PC-3 (cell line): Measurements from ENCODE around the gene BBS5. TPM values are rescaled to one million over a fixed set of nuclear protein-coding genes. Genes with fewer than 3 reads are reported as not detected.
"Not testable (repeated sequence)": the region's sequence is repeated elsewhere in the genome, so short reads cannot be mapped to it uniquely, and the experiment has no call there.

Experiments
- ATAC-seq: fragments of 200-7000 bp; cut with Tn5 transposase; 2 replicates; pipeline ENCODE4 v1.9.1; 2020; ENCODE audit warnings: mild to moderate bottlenecking, moderate library complexity
- BruUV-seq: library from RNA; stranded (reverse); fragments of 400-500 nt; replicated peaks from 2 replicates; lab custom pipeline; 2021; lab: Mats Ljungman, UMichigan
- CTCF ChIA-PET: fragments of 300-600 bp; sonication (Branson Sonifier 250); formaldehyde crosslinking; loops from one replicate; lab custom pipeline; 2022; ENCODE audit warnings: antibody characterized with exemption; lab: Charles Lee
- POLR2A ChIA-PET: fragments of 300-600 bp; sonication (Branson Sonifier 250); formaldehyde crosslinking; loops from one replicate; lab custom pipeline; 2022; ENCODE audit warnings: antibody characterized with exemption; ENCODE audit not compliant: unreplicated experiment; lab: Charles Lee
- DNase-seq: peaks from one replicate; pipeline ENCODE4 v3.0.0-alpha.2; 2015
- H2AFZ ChIP-seq: fragments of 300-600 bp; sonication (generic); 2 replicates; pipeline ENCODE4 v1.6.0; 2016; ENCODE audit warnings: antibody characterized with exemption, low read length
- H3F3A ChIP-seq: fragments of 300-600 bp; sonication (generic); one replicate; pipeline ENCODE4 v1.6.0; 2017; ENCODE audit warnings: antibody characterized with exemption, low read length, control low read depth, mild to moderate bottlenecking; ENCODE audit not compliant: unreplicated experiment
- H3K27ac ChIP-seq: fragments of 300-600 bp; sonication (generic); 2 replicates; pipeline ENCODE4 v1.5.1; 2016; ENCODE audit warnings: mild to moderate bottlenecking, low read length
- H3K27me3 ChIP-seq: fragments of 300-600 bp; sonication (generic); 2 replicates; pipeline ENCODE4 v1.6.1; 2016; ENCODE audit warnings: low read length, mixed read lengths
- H3K36me3 ChIP-seq: fragments of 300-600 bp; sonication (generic); 2 replicates; pipeline ENCODE4 v1.6.1; 2016; ENCODE audit warnings: low read depth, mixed run types, low read length, mixed read lengths
- H3K4me1 ChIP-seq: fragments of 300-600 bp; sonication (generic); 2 replicates; pipeline ENCODE4 v1.5.1; 2016; ENCODE audit warnings: low read length; ENCODE audit not compliant: insufficient read depth
- H3K4me2 ChIP-seq: fragments of 300-600 bp; sonication (generic); 2 replicates; pipeline ENCODE4 v1.6.0; 2016; ENCODE audit warnings: low read length
- H3K4me3 ChIP-seq: fragments of 300-600 bp; sonication (generic); 2 replicates; pipeline ENCODE4 v1.5.1; 2016; ENCODE audit warnings: mild to moderate bottlenecking, low read length, mixed read lengths
- H3K79me2 ChIP-seq: fragments of 300-600 bp; sonication (generic); 2 replicates; pipeline ENCODE4 v1.6.1; 2017; ENCODE audit warnings: low read length, mixed read lengths
- H3K9ac ChIP-seq: fragments of 300-600 bp; sonication (generic); 2 replicates; pipeline ENCODE4 v1.6.0; 2016; ENCODE audit warnings: mild to moderate bottlenecking, low read length
- H3K9me2 ChIP-seq: fragments of 300-600 bp; sonication (generic); replicated peaks from 2 replicates; pipeline ENCODE4 v1.6.1; 2016; ENCODE audit warnings: mixed run types, low read length, mixed read lengths
- H3K9me3 ChIP-seq: fragments of 300-600 bp; sonication (generic); 2 replicates; pipeline ENCODE4 v1.6.1; 2016; ENCODE audit warnings: low read length, mixed read lengths
- H4K20me1 ChIP-seq: fragments of 300-600 bp; sonication (generic); 2 replicates; pipeline ENCODE4 v1.6.1; 2016; ENCODE audit warnings: low read length, mixed read lengths
- EZH2 ChIP-seq: fragments of 300-600 bp; sonication (generic); IDR thresholded peaks from one replicate; pipeline ENCODE4 v1.6.1; 2017; ENCODE audit warnings: antibody characterized with exemption, mild to moderate bottlenecking, low read length; ENCODE audit not compliant: unreplicated experiment
- EZH2phosphoT487 ChIP-seq: fragments of 300-600 bp; sonication (generic); IDR thresholded peaks from 2 replicates; pipeline ENCODE4 v1.6.1; 2018; ENCODE audit warnings: mild to moderate bottlenecking, antibody characterized with exemption, low read length, borderline replicate concordance
- intact Hi-C: fragments of 100-400 bp; cut with micrococcal nuclease; formaldehyde crosslinking; loops from 2 replicates; pipeline ENCODE4 v1.9.0; 2023
- total RNA-seq: library from RNA; depleted of rRNA; stranded (reverse); fragments of >200 nt; gene quantifications from 2 replicates; pipeline ENCODE4 v1.2.3, GENCODE V29; 2014
- TF ChIP-seq, protein P1 (sequence below): fragments of 300-600 bp; sonication (generic); conservative IDR thresholded peaks from 2 replicates; pipeline ENCODE4 v1.5.1; 2017; ENCODE audit warnings: antibody characterized with exemption, low read depth, mild to moderate bottlenecking, low read length

BBS5 gene
- total RNA-seq, 1 experiment from 2014 or later: 3.8 TPM

GRCh38 chr2:169512525-169512924 lies 33.2 kb downstream of the BBS5 start:
- Histone ChIP-seq H3K36me3 (no peaks in the 10 kb centered on the region), H3K9me3 (no peaks in the 10 kb centered on the region), H3K79me2 (no peaks in the 10 kb centered on the region), H3K9ac (no peak overlapping the region), H3K4me1 (peaks cover 52% of the 10 kb centered on the region), H3K4me3 (no peak overlapping the region), H3K9me2 (no peaks in the 10 kb centered on the region), H4K20me1 (no peaks in the 10 kb centered on the region), H3K27me3 (no peaks in the 10 kb centered on the region), H3K27ac (peak overlapping the region; percentile 31), H3K4me2 (peak overlapping the region; percentile 49), H3F3A (peaks cover 3% of the 10 kb centered on the region), H2AFZ (no peak overlapping the region)
- ATAC-seq (peak; percentile 55), DNase-seq (peak; percentile 66)
- POLR2A ChIA-PET: no interaction called here
- no TSS peak for BruUV-seq
- TF ChIP-seq EZH2 (no peak), EZH2phosphoT487 (no peak)
- TF ChIP-seq, protein P1, sequence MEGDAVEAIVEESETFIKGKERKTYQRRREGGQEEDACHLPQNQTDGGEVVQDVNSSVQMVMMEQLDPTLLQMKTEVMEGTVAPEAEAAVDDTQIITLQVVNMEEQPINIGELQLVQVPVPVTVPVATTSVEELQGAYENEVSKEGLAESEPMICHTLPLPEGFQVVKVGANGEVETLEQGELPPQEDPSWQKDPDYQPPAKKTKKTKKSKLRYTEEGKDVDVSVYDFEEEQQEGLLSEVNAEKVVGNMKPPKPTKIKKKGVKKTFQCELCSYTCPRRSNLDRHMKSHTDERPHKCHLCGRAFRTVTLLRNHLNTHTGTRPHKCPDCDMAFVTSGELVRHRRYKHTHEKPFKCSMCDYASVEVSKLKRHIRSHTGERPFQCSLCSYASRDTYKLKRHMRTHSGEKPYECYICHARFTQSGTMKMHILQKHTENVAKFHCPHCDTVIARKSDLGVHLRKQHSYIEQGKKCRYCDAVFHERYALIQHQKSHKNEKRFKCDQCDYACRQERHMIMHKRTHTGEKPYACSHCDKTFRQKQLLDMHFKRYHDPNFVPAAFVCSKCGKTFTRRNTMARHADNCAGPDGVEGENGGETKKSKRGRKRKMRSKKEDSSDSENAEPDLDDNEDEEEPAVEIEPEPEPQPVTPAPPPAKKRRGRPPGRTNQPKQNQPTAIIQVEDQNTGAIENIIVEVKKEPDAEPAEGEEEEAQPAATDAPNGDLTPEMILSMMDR: no peak
- intact Hi-C loops: no loop called here
- CTCF ChIA-PET: no interaction called here

DNA sequence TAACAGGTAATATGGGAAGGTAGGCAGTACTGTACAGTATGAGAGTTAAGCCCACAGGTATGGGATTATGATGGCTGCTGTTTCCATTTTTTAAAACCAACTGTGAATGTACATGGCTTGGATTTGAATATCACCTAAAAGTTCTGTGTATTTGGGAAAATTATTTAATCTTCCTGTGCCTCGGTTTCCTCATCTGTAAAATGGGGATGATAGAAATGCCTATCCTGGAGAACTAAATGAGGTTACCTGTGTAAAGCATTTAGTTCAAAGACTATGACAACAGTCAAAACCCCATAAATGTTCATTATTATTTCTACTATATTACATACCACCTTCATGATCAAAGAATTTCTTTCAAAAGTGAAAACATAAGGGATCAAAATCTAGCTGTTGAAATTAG lies 33.8 kb downstream of the BBS5 start:
- Histone ChIP-seq H3K4me1 (peaks cover 48% of the 10 kb centered on the region), H3K9me3 (no peaks in the 10 kb centered on the region), H3K36me3 (no peaks in the 10 kb centered on the region), H3K9me2 (no peaks in the 10 kb centered on the region), H3K27ac (peak overlapping the region; percentile 31), H3K4me2 (peak overlapping the region; percentile 49), H3K9ac (no peak overlapping the region), H3K79me2 (no peaks in the 10 kb centered on the region), H3K4me3 (no peak overlapping the region), H3K27me3 (no peaks in the 10 kb centered on the region), H2AFZ (no peak overlapping the region), H3F3A (peaks cover under 1% of the 10 kb centered on the region), H4K20me1 (no peaks in the 10 kb centered on the region)
- TF ChIP-seq, protein P1: no peak
- no peak for TF ChIP-seq EZH2
- no peak for TF ChIP-seq EZH2phosphoT487
- CTCF ChIA-PET: no interaction called here
- BruUV-seq: no TSS peak
- ATAC-seq (no peak), DNase-seq (no peak)
- intact Hi-C loops: no loop called here
- POLR2A ChIA-PET: no interaction called here

DNA sequence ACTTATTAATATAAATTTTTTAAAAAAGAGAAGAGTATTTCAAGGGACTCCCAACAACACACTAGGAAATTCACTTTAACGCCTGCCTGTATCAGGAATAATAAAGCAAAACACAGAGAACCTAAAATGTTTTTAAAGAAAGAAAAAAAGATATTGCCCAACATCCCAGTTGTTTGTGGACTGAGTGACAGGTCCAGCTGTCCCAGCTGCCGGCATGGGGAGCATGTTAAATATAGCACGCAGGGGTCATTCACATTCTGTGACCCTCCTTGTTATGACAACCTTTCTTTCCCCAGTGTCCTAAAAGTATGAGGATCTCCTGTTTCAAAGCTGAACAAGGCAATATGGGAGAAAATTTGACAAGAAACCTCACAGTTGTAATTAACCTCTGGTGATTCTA lies 34.6 kb downstream of the BBS5 start:
- DNase-seq (no peak), ATAC-seq (no peak)
- no peak overlapping the region for H3K4me3 ChIP-seq
- H3K9me2 ChIP-seq: no peaks in the 10 kb centered on the region
- TF ChIP-seq EZH2phosphoT487 (no peak), EZH2 (no peak)
- TF ChIP-seq, protein P1: no peak
- ChIA-PET CTCF (no interaction called here), POLR2A (no interaction called here)
- no peaks in the 10 kb centered on the region for H3K9me3 ChIP-seq
- H3K36me3 ChIP-seq: no peaks in the 10 kb centered on the region
- no peak overlapping the region for H2AFZ ChIP-seq
- no TSS peak for BruUV-seq
- no peak overlapping the region for H3K9ac ChIP-seq
- intact Hi-C loops: no loop called here
- H3K27me3 ChIP-seq: no peaks in the 10 kb centered on the region
- no peaks in the 10 kb centered on the region for H4K20me1 ChIP-seq
- no peaks in the 10 kb centered on the region for H3K79me2 ChIP-seq
- H3K4me2 ChIP-seq: no peak overlapping the region
- H3F3A ChIP-seq: no peaks in the 10 kb centered on the region
- no peak overlapping the region for H3K27ac ChIP-seq
- H3K4me1 ChIP-seq: peaks cover 42% of the 10 kb centered on the region

GRCh38 chr2:169514758-169515157 lies 35.5 kb downstream of the BBS5 start:
- ATAC-seq, CTCF ChIA-PET, H3K79me2 ChIP-seq, H4K20me1 ChIP-seq, H3K9me3 ChIP-seq, DNase-seq, H3K4me2 ChIP-seq, H3K4me3 ChIP-seq, intact Hi-C loops, H3K27ac ChIP-seq, H3F3A ChIP-seq, H3K9ac ChIP-seq, H3K27me3 ChIP-seq, BruUV-seq, H3K9me2 ChIP-seq, POLR2A ChIA-PET, H3K36me3 ChIP-seq, H2AFZ ChIP-seq: not testable (repeated sequence)
- peaks cover 37% of the 10 kb centered on the region for H3K4me1 ChIP-seq
